HG03460 (cell line): ENCODE results near the gene NTF3.

Experiments used
- ATAC-seq: cut with Tn5 transposase; IDR thresholded peaks from one replicate; pipeline ENCODE4 v1.9.1; 2021; ENCODE audit not compliant: unreplicated experiment

NTF3 gene

GRCh38 chr12:5432011-5432400 is at the start of gene NTF3:
Gene NTF3 (plus strand): TSS chr12:5432108. CDS start chr12:5432325, 217 bp downstream.
- ATAC-seq: no peak

- ATAC-seq: no peak
Measured at GRCh38 chr12:5384015-5384414, 47.9 kb upstream of the NTF3 start.

GRCh38 chr12:5388581-5389535 is 43.0 kb upstream of the NTF3 start:
- no peak for ATAC-seq

- ATAC-seq: no peak
Measured at GRCh38 chr12:5390174-5390799, 41.6 kb upstream of the NTF3 start.

GRCh38 chr12:5391653-5392052 is 40.3 kb upstream of the NTF3 start:
- ATAC-seq: no peak

DNA sequence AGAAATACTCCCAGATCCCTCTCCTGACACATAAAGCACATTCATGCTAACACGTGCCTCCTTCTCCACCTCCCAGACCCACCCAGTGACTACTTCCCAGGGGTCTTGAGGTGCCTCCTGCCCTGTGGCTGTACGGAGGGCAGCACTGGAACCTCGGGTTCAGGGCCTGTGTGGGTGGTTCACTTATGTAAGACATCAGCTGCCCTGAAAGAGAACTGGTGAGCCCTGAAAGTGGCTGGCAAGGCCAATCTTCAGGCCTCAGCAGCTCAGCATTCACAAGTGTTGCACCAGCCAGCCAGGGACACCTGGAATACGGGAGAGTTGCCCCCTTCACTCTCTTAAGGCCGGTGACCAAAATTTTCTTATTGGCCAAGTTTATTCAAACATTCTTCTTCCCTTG is 38.9 kb upstream of the NTF3 start:
- no peak for ATAC-seq

DNA sequence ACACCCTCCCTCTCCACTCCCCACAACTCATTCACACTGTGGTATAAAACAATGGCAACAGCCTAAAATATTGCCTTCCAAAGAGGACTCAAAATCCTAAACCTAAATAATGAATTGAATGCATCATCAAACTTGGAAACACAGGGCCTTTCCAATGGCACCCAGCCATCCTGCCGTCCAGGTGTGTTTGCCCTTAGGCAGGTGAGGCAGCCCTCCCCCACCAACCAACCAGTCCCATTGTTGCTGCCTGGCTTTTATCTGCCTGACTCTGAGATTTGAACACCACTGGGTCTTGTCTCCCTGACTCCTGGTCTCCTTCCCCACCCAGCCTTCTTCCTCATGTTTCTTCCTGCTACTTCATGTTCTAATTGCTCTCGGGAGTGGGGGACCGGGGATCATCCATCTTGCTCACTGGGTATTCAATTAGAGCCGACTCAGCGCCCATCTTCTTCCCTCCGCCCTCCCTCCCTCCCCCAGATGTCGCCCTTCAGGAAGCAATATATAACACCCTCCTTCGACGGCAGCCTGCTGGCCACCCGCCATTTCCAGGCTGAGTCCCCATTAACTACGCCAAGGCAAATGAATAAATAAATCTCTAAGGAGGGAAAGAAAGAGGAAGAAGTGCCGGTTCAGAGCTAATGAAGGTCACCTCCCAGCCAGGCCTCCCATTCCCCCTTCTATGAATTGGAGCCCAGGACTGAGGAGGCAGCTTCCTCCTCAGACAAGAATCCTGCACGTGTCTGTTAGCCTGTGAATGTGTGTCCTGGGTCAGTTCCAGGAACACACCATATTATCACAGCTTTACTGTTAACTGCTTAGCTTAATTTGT is 36.3 kb upstream of the NTF3 start:
- ATAC-seq: no peak

- ATAC-seq: no peak
Measured at GRCh38 chr12:5396541-5396940, 35.4 kb upstream of the NTF3 start.

DNA sequence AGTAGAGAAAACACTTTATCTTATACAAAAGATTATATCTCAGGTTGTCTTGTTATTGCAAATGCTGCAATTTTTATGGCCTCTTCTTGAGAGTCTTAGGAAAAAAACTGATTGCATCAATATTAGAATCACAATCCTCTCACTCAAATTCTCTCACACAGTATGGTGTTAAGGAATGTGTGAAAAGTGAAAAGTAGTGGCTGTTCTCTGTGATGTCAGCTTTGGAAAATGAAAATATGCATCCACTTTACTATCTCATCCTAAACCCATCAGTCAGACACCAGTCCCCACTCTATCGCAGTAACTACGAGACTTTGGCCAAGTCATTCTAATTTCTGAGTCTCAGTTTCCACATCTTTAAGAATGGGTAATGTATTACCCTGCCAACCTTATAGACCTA is 32.6 kb upstream of the NTF3 start:
- ATAC-seq: no peak

DNA sequence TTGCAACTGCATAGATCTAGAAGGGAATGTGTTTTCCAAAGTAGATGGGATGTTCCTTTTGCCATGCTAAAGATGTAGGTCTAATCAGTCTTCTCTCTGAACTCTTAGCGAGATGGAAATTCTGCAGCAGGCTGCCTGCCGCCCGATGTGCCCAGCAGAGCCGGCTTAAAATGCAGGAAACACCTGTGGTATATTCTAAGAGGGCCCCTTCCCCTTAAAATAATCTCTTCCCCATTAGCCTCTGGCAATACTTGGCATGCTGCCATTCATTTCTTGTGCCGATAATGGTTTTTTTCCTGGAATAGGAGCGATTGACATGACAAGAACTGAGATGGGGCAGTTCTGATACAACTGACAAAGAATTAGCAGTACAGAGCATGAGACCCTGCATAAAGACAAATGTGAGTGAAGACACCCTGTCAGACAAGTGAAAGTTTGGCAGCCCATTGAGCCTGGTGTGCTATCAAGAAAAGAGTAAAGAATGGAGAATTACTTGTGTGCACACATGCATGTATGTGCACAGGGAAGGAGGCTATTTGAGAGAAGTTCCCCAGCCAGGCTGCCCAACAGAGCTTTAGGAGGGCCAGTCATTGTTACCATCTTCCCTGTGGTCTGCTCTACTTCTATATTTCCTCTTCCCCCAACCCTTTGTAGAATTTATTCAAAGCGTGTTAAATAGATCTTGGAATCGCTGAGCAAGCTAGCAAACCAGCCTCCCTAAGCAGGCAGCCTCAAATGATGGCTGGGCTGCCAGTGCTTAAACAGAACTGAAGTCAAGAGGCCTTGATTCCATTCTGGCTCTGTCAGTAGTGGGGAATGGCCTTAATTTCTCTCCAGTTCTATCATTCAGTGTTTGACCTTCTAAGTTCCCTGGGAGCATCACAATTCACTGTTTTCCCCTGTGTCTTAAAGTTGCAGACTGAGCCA is 29.6 kb upstream of the NTF3 start:
- no peak for ATAC-seq

- ATAC-seq: no peak
Measured at GRCh38 chr12:5403411-5403810, 28.5 kb upstream of the NTF3 start.

DNA sequence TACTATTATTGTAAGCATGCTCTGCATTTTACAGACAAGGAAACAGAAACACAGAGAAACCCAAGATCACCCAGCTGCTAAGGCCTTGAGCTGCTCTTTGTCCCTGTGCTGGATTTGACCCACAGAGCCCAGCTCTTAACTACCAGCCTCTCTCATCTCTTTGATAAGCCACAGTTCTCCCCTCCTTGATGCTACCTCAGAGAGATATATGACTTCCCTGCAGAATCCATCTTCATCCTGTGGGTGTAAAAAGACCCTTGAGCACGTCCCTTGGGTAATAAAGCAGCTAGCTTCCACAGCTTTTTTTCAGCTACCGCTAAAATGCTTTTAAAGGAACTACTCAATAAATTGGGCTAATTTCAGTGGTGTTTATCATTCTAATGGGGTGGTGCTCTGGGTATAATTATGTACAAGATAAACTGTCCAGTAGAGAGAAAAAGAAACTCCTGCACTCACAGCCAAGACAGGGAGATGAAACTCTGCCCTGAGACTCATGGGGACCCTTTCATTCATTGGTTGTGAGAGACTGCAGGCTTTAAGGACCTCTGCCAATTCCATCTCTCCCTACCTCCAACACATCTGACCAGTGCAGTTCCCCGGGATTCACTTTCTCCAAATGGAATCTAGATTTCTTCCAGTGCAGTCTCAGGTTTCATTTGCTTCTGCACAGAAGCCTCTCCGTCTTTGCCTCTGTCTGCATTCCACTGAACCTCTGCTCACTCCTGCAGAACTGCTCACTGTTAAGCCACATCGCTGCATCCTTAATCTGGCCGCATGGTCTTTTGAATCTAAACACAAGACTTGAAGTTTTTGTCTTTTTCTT is 24.7 kb upstream of the NTF3 start:
- ATAC-seq: no peak

DNA sequence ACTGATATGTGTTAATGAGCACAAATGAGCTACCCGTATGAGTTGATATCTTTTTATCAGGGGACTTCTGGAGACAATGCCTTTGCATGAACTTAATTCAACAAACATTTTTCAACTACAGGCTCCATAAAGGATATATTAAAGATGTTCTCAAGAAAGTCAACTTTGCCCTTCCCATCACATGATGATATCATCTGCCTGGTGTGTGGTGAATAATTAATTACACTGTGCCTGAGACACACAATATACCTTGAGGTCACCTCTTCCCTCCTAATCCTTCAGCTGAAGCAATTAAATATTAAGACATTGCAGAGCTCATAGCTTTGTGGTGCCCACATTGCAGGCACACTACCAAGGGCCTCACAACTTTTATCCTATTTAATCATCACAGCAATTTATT is 22.3 kb upstream of the NTF3 start:
- no peak for ATAC-seq

- no peak for ATAC-seq
Measured at GRCh38 chr12:5416571-5416970, 15.3 kb upstream of the NTF3 start.

GRCh38 chr12:5417500-5417899 is 14.4 kb upstream of the NTF3 start:
- no peak for ATAC-seq

GRCh38 chr12:5428332-5429221 is 3.3 kb upstream of the NTF3 start:
- no peak for ATAC-seq

DNA sequence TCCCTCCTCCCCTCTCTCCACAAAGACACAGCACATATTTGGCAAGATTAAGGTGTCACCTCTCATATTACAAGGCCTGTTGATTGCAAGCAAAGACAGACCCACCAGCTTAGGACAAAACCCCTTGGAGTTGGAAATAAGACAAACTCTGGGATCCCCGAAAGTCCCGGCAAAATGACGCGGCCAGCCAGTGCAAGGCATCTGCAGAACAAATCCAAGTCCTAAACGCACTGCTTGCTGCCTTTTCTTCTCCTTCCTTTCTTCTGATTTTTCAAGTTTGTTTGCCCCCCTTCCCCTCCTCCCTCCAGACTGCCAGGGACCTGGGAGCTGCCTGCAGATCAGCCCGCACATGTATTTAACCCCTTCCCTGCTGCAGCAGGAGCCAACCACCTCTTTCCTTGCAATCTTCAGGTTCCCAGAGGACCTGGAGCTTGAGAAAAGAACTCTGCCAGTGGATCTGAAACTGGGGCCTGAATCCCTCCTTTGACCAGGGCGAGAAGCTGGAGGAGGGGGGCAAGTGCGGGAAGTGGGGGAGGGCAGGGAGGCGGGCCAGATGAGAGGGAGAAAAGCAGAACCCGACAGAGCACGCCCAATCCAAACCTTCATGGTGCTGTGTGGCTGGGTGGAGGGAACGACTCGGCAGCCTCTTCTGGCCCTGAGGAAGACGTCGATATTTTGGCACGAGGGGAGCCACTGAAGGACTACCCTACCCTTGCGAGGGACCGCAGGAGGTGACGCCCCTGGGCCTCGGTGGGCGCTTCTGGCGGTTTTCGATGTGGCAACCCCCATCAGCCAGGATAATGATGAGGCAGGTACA is 2.0 kb upstream of the NTF3 start:
- ATAC-seq: no peak
